Suprapubic skin (tissue), 4 donors: Measurements from ENCODE around the gene SEC22A. TPM values are rescaled to one million over a fixed set of nuclear protein-coding genes. Genes with fewer than 3 reads are reported as not detected.

Source experiments
- DNase-seq, 2 donors: peaks; one replicate each; pipeline ENCODE4 v3.0.0-alpha.2; 2019; ENCODE audit warnings: low spot score in 2 of 2
- H3K27ac ChIP-seq: fragments of 200-600 bp; sonication (generic); one replicate; pipeline ENCODE4 v1.5.1; 2019
- H3K27me3 ChIP-seq: fragments of 200-600 bp; sonication (generic); one replicate; pipeline ENCODE4 v1.5.1; 2019
- H3K36me3 ChIP-seq: fragments of 200-600 bp; sonication (generic); one replicate; pipeline ENCODE4 v1.5.1; 2019
- H3K4me1 ChIP-seq: fragments of 200-600 bp; sonication (generic); one replicate; pipeline ENCODE4 v1.5.1; 2019
- H3K4me3 ChIP-seq: fragments of 200-600 bp; sonication (generic); one replicate; pipeline ENCODE4 v1.5.1; 2019; ENCODE audit warnings: mild to moderate bottlenecking
- H3K9me3 ChIP-seq: fragments of 200-600 bp; sonication (generic); one replicate; pipeline ENCODE4 v1.5.1; 2019
- EP300 ChIP-seq: sonication (generic); formaldehyde crosslinking; IDR thresholded peaks from one replicate; pipeline ENCODE4 v1.6.1; 2017; ENCODE audit warnings: antibody characterized with exemption
- POLR2A ChIP-seq, 2 donors: fragments of 450-650 bp; IDR thresholded peaks; one replicate each; pipeline ENCODE4 v1.6.1; 2017; ENCODE audit warnings: antibody characterized with exemption in 2 of 2, mild to moderate bottlenecking in 2 of 2, moderate library complexity in 2 of 2
- POLR2AphosphoS5 ChIP-seq, 3 donors: sonication (generic); formaldehyde crosslinking; IDR thresholded peaks; one replicate each; pipeline ENCODE4 v1.6.1; 2017; ENCODE audit warnings: antibody characterized with exemption in 3 of 3
- WGBS: methylation state at CpG from one replicate; pipeline ENCODE4 v1.1.5; 2018; 5-methylcytosine and 5-hydroxymethylcytosine counted together
- total RNA-seq, 4 donors: library from RNA; depleted of rRNA; stranded (reverse); fragments of >200 nt; gene quantifications; one replicate each; pipeline ENCODE4 v1.1.0, GENCODE V29; 2016
- TF ChIP-seq, protein P1 (sequence below), 2 donors: fragments of 200-600 bp in 1 of 2; fragments of 450-650 bp in 1 of 2; sonication (generic) in 1 of 2; IDR thresholded peaks; one replicate each; pipeline ENCODE4 v1.5.1; 2016 to 2019; ENCODE audit warnings: antibody characterized with exemption in 2 of 2, mild to moderate bottlenecking in 1 of 2, moderate library complexity in 1 of 2

Gene SEC22A
- total RNA-seq, 4 donors from 2014 or later, result 20.1 to 43.1 (median 28.7) TPM

DNA sequence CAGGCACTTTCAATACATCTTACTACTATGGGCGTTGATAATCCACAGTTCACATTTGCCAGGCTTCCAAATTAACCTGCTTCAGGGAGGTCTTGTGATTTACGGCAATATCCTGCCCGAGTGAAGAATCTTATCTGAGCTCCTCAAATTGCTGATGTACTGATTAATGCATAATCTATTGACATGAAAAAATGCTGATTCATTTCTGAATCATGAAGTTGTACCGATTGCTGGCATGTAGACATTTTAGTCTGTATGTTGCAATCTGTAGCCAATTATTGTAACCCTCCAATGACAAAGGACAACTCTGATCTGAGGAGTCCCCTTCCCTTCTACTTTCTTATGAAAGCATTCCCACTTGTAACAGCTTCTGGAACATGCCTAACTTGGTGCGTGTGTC lies 97.2 kb downstream of the SEC22A start:
- DNase-seq, result no peak
- H3K27me3 ChIP-seq, result no peaks in the 10 kb centered on the region
- no peak overlapping the region for H3K4me3 ChIP-seq
- no peaks in the 10 kb centered on the region for H3K4me1 ChIP-seq
- 63% methylated on average over 5 of the region's 5 CpGs for WGBS
- H3K36me3 ChIP-seq, result no peaks in the 10 kb centered on the region
- H3K27ac ChIP-seq, result no peak overlapping the region
- H3K9me3 ChIP-seq, result no peaks in the 10 kb centered on the region
- TF ChIP-seq EP300 (no peak), POLR2AphosphoS5 (IDR thresholded peaks at IDR 0.05) (no peak), POLR2A (IDR thresholded peaks at IDR 0.05) (no peak)
- TF ChIP-seq, protein P1, sequence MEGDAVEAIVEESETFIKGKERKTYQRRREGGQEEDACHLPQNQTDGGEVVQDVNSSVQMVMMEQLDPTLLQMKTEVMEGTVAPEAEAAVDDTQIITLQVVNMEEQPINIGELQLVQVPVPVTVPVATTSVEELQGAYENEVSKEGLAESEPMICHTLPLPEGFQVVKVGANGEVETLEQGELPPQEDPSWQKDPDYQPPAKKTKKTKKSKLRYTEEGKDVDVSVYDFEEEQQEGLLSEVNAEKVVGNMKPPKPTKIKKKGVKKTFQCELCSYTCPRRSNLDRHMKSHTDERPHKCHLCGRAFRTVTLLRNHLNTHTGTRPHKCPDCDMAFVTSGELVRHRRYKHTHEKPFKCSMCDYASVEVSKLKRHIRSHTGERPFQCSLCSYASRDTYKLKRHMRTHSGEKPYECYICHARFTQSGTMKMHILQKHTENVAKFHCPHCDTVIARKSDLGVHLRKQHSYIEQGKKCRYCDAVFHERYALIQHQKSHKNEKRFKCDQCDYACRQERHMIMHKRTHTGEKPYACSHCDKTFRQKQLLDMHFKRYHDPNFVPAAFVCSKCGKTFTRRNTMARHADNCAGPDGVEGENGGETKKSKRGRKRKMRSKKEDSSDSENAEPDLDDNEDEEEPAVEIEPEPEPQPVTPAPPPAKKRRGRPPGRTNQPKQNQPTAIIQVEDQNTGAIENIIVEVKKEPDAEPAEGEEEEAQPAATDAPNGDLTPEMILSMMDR (IDR thresholded peaks at IDR 0.05), result no peak

DNA sequence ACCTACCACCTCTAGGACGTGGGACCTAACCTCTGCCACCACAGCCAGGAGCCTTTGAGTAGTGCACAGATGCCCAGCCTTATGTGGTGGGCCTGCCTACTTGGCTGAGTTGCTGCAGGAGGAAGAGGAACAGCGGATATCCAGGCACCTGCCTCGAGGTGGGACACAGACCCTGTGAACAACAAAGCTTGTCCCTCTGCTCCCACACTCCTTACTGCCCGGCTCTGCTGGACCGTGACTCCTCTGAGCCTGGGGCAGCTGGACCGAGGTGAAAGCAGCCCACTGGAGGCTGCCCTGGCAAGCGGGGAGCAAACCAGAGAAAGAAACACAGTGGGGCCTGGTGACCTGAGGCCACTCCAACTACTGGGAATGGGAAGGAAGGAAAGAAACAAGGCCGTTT lies 97.8 kb downstream of the SEC22A start:
- TF ChIP-seq EP300, result no peak
- no peaks in the 10 kb centered on the region for H3K36me3 ChIP-seq
- H3K27ac ChIP-seq, result no peak overlapping the region
- H3K9me3 ChIP-seq, result no peaks in the 10 kb centered on the region
- 87% methylated on average over 7 of the region's 8 CpGs for WGBS
- no peak overlapping the region for H3K4me3 ChIP-seq
- no peak for DNase-seq
- no peaks in the 10 kb centered on the region for H3K27me3 ChIP-seq
- no peaks in the 10 kb centered on the region for H3K4me1 ChIP-seq

DNA sequence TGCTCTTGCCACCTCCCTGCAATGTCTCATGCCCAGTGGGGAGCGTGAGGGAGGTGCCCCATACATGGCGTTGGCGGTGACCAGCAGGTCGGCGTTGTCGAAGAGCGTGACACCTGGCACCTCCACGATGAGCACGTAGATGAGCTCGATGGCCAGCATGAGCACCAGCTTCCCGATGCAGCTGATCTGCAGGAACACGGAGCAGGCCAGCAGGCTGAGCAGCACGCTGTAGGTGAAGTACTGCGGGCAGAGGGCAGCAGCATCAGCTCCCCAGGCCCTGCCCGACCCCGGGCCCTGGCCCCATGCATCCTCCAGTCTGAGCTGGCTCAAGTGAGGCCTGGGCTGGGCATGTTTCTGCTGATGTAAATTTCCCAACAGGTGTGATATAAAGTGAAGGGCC lies 98.3 kb downstream of the SEC22A start:
- TF ChIP-seq, protein P1 (IDR thresholded peaks at IDR 0.05), result no peak
- no peak for TF ChIP-seq EP300
- Histone ChIP-seq H3K27me3 (no peaks in the 10 kb centered on the region), H3K36me3 (no peaks in the 10 kb centered on the region), H3K9me3 (no peaks in the 10 kb centered on the region), H3K27ac (no peak overlapping the region), H3K4me1 (no peaks in the 10 kb centered on the region), H3K4me3 (no peak overlapping the region)
- DNase-seq, result no peak
- WGBS, result 91% methylated on average over 16 of the region's 16 CpGs

DNA sequence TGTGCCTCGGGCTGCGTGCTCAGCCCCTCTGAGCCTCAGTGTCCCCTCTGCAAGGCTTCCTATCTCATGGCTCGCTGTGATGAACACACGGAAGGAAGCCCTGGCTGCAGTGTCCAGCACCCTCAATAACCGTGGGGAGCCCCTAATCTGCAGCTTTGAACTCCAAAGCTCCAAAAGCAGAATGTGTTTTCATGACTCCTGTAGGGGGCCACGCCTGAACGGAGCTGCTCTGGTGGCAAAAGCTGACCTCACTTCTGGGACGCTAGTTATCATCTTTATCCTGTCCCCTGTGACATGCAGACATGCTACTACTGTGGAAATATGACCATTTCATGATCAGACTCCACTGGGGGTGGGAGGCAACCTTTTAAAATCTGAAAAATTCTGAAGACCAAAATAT lies 98.8 kb downstream of the SEC22A start:
- Histone ChIP-seq H3K27ac (no peak overlapping the region), H3K4me1 (no peaks in the 10 kb centered on the region), H3K4me3 (no peak overlapping the region), H3K27me3 (no peaks in the 10 kb centered on the region), H3K36me3 (no peaks in the 10 kb centered on the region), H3K9me3 (no peaks in the 10 kb centered on the region)
- no peak for DNase-seq
- TF ChIP-seq EP300 (no peak), POLR2A (IDR thresholded peaks at IDR 0.05) (no peak), POLR2AphosphoS5 (IDR thresholded peaks at IDR 0.05) (no peak)
- TF ChIP-seq, protein P1 (IDR thresholded peaks at IDR 0.05), result no peak
- 67% methylated on average over 3 of the region's 8 CpGs for WGBS

DNA sequence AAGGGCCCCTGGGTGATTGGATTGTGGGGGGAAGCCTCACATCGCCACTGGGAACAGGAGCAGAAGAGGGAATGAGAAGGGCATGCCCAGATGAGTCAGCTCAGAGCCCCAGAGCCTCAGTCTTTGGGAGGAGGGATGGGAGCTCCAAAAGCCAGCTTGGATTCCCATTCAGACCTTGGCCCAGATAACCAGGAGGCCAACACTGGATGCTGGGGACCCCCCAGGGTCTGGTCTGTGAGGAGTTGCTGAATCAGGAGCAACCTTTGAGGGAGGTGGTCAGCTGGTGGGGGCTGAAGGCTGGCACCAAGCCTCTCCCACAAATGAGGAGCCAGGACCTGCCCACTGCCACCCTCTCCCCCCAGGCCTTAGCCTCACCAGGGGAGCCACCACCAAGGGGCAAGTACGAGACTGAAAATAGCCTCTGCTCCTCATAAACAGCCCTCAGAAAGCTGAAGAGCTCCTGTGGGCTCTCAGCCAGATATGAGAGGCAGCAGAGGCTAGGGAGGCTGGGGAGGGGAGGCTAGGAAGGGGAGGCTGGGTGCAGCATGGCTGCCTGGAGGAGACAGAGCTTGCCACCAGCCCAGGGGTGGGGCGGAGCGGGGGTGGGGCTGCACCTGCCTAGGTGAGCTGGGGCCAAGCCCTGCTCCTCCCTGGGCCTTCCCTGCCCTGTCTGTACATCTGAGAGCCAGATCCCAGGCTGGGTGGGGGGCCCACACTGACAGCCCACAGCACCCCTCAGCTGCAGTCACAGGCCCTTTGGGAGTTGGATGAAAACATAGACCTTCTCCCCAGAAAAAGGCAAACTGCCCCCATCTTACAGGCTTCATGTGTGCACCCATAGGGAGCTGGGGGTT lies 99.8 kb downstream of the SEC22A start:
- no peaks in the 10 kb centered on the region for H3K27me3 ChIP-seq
- H3K9me3 ChIP-seq, result no peaks in the 10 kb centered on the region
- no peak overlapping the region for H3K27ac ChIP-seq
- TF ChIP-seq, protein P1 (IDR thresholded peaks at IDR 0.05), result no peak
- no peak for TF ChIP-seq POLR2A (IDR thresholded peaks at IDR 0.05)
- no peak for TF ChIP-seq EP300
- TF ChIP-seq POLR2AphosphoS5 (IDR thresholded peaks at IDR 0.05), result no peak
- no peak overlapping the region for H3K4me3 ChIP-seq
- no peaks in the 10 kb centered on the region for H3K36me3 ChIP-seq
- 0% methylated on average over 1 of the region's 4 CpGs for WGBS
- no peak for DNase-seq
- no peaks in the 10 kb centered on the region for H3K4me1 ChIP-seq

DNA sequence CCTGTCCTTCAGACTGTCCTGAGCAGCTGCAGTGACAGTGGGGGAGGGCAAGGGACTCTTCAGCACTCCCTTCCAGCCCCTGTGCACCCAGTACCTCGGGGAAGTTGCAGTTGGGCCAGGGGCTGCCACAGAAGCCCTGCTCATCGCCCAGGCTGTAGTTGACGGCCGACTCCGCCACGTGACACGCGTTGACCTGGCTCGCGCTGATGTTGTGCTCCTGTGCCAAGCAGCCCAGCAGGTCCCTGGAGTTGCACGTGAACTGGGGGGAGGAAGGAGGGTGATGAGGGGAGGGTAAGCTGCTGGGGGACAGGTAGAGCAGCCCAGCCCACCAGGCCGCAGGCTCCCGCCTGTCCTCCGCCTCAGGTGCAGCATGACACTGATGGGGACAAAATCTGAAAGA lies 101.2 kb downstream of the SEC22A start:
- Histone ChIP-seq H3K4me3 (no peak overlapping the region), H3K27ac (no peak overlapping the region), H3K9me3 (no peaks in the 10 kb centered on the region), H3K27me3 (no peaks in the 10 kb centered on the region), H3K4me1 (no peaks in the 10 kb centered on the region), H3K36me3 (no peaks in the 10 kb centered on the region)
- TF ChIP-seq, protein P1 (IDR thresholded peaks at IDR 0.05), result no peak
- TF ChIP-seq POLR2AphosphoS5 (IDR thresholded peaks at IDR 0.05), result no peak
- no peak for TF ChIP-seq POLR2A (IDR thresholded peaks at IDR 0.05)
- TF ChIP-seq EP300, result no peak
- WGBS, result 84% methylated on average over 10 of the region's 14 CpGs
- no peak for DNase-seq
